ENCODE measurements around the gene OSER1.

The OSER1 gene

DNA sequence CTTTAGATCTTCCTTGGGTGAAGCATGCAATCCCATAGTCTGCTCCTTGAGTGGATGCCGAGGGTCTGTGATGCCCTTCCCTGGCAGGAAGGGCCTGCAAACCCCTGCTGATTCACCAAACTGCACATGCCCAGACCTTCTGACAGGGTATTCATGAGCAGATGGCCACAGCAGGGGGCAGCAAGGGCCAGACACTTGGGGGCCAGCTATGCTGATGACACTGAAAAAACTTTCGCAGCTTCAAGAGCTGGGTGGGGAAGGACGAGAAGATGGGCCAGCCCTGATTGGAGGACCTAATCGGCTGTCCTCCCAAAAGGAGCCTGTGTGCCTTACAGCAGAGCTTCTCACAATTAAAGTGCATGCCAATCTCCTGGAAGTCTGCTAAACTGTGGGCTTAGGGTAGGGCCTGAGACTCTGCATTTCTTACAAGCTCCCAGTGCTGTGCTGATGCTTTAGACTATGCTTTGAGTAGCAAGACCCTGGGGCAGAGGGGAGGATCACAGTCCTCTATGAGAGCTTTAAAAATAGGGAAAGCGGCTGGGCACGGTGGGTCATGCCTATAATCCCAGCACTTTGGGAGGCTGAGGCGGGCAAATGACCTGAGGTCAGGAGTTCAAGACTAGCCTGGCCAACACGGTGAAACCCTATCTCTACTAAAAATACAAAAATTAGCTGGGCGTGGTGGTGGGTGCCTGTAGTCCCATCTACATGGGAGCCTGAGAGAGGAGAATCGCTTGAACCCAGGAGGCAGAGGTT, 21.3 kb upstream of the OSER1 start:
- no peak overlapping the region for H3K4me3 Mint-ChIP-seq
- TF ChIP-seq, protein P1, sequence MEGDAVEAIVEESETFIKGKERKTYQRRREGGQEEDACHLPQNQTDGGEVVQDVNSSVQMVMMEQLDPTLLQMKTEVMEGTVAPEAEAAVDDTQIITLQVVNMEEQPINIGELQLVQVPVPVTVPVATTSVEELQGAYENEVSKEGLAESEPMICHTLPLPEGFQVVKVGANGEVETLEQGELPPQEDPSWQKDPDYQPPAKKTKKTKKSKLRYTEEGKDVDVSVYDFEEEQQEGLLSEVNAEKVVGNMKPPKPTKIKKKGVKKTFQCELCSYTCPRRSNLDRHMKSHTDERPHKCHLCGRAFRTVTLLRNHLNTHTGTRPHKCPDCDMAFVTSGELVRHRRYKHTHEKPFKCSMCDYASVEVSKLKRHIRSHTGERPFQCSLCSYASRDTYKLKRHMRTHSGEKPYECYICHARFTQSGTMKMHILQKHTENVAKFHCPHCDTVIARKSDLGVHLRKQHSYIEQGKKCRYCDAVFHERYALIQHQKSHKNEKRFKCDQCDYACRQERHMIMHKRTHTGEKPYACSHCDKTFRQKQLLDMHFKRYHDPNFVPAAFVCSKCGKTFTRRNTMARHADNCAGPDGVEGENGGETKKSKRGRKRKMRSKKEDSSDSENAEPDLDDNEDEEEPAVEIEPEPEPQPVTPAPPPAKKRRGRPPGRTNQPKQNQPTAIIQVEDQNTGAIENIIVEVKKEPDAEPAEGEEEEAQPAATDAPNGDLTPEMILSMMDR (IDR thresholded peaks at IDR 0.05) = no peak
- H3K4me1 Mint-ChIP-seq = peaks cover 14% of the 10 kb centered on the region
- no peaks in the 10 kb centered on the region for H3K9me3 Mint-ChIP-seq
- H3K36me3 Mint-ChIP-seq (ENCODE audit: low read depth) = no peaks in the 10 kb centered on the region
- H3K27me3 Mint-ChIP-seq (ENCODE audit: low read depth, poor library complexity) = no peaks in the 10 kb centered on the region
- no peak for DNase-seq
- no peak overlapping the region for H3K27ac Mint-ChIP-seq

DNA sequence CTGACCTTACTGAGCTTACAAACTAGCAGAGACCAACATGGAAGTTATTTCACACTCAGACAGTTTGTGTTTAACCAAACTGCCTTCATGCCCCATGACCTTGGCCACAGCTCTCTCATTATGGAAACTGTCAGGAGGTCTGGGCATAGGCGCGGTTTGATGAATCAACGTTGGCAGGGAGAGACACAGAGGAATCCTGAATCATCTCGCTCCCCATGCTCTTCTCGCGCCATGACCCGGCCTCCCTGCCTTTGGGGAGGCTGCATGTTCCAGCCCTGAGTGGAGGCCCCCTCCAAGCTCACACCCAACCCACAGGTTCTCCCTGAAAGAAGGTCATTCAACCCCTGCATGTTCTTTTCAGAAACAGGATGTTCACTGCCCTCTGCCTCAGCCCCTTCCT, 20.6 kb upstream of the OSER1 start:
- Mint-ChIP-seq H3K27me3 (ENCODE audit: low read depth, poor library complexity) (no peaks in the 10 kb centered on the region), H3K4me3 (no peak overlapping the region), H3K4me1 (peaks cover 14% of the 10 kb centered on the region), H3K36me3 (ENCODE audit: low read depth) (no peaks in the 10 kb centered on the region), H3K27ac (no peak overlapping the region), H3K9me3 (no peaks in the 10 kb centered on the region)
- TF ChIP-seq, protein P1 (IDR thresholded peaks at IDR 0.05) = no peak
- no peak for DNase-seq

DNA sequence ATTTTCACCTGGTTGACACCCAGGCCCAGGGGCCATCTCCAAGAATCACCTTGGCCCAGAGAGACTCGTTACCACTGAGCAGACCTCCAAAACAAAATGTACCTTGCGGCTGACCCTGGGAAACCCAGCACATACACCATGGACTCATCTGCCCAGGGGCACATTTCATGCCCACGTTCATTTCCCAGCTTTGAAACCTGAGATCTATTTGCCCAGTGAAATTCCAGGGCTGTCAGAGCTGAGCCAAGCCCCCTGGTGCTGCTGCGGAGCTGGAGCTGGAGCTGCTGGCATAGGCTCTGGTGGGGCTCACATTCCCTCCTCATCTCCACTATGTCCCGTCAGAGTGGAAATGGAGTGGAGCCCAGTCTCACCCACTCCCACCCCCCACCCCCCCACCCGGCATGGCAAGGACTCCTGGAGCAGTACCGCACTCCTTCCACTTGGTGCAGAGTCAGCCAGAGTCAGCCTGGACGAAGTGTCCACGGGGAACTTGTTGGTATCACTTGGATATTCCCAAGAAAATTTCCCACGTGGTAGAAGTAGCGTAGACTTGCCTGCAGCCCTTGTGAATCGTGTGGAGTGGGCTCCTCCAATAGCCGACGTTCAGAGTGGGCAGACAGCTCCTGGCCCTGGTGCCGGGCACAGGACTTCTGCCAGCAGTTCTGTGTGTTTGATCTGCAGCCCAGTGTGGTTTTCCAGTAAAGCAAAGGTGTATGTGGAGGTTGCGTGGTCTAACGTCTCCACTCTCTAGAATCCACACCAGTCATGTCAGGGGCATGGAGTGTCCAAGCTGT, 18.1 kb upstream of the OSER1 start:
- no peaks in the 10 kb centered on the region for H3K9me3 Mint-ChIP-seq

DNA sequence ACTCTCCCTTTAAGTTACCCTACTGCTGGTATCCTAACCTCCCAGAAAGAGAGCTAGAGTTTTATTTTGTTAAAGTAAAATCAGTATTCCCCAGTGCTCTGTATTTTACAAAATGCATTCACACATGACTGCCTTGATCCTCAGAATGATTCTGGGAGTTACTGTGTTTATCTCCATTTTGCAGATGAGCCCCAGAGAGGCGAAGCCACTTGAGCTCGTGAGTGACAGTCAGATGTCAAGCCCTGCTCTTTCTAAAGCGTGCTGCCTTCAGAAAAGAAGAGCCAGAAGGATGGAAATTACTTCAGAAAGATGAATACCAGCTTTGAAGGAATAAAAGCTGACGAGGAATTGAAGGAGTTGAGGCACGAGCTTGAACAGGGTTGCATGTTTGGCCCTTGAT, 14.1 kb upstream of the OSER1 start:
- Mint-ChIP-seq H3K4me1 (peaks cover 7% of the 10 kb centered on the region), H3K27me3 (ENCODE audit: low read depth, poor library complexity) (peaks cover 9% of the 10 kb centered on the region), H3K27ac (no peak overlapping the region), H3K36me3 (ENCODE audit: low read depth) (no peaks in the 10 kb centered on the region), H3K4me3 (no peak overlapping the region), H3K9me3 (no peaks in the 10 kb centered on the region)
- TF ChIP-seq, protein P1 (IDR thresholded peaks at IDR 0.05) = no peak
- DNase-seq = no peak

More for the DNA sequence above, 18.1 kb upstream of the OSER1 start:
- no peak for DNase-seq
- no peak overlapping the region for H3K4me3 Mint-ChIP-seq
- H3K4me1 Mint-ChIP-seq = peaks cover 14% of the 10 kb centered on the region
- H3K27me3 Mint-ChIP-seq (ENCODE audit: low read depth, poor library complexity) = peaks cover 5% of the 10 kb centered on the region
- TF ChIP-seq, protein P1 (IDR thresholded peaks at IDR 0.05) = no peak
- no peaks in the 10 kb centered on the region for H3K36me3 Mint-ChIP-seq (ENCODE audit: low read depth)
- no peak overlapping the region for H3K27ac Mint-ChIP-seq

DNA sequence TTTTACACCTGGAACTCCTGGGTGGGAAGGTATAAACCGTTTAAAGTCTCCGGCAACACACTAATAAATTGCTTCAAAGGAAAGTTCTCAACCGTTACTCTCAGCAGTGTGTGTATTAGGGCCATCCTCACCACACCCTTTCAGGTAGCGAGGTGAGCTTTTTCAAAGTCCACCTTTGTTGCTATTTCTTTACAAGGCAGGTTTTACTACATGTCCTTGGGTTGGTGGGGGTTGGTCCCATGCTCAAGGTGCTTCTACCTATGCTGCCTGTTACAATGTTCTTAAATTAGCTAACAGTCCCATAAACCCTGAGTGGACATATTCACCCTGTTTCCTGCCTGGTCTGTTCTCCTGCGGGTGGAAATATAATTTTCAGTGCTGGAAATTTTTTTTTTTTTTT, 13.2 kb upstream of the OSER1 start:
- H3K9me3 Mint-ChIP-seq = no peaks in the 10 kb centered on the region
- no peak for DNase-seq
- H3K4me3 Mint-ChIP-seq = no peak overlapping the region
- no peak overlapping the region for H3K27ac Mint-ChIP-seq
- peaks cover 16% of the 10 kb centered on the region for H3K4me1 Mint-ChIP-seq
- TF ChIP-seq, protein P1 (IDR thresholded peaks at IDR 0.05) = no peak
- no peaks in the 10 kb centered on the region for H3K36me3 Mint-ChIP-seq (ENCODE audit: low read depth)
- H3K27me3 Mint-ChIP-seq (ENCODE audit: low read depth, poor library complexity) = peaks cover 9% of the 10 kb centered on the region
